Endothelial cell of umbilical vein (primary cell): ENCODE measurements around the gene NME7. TPM values are rescaled to one million over a fixed set of nuclear protein-coding genes. Genes with fewer than 3 reads are reported as not detected.

Experiments used
- BruUV-seq: library from RNA; stranded (reverse); fragments of 400-500 nt; replicated peaks from 2 replicates; lab custom pipeline; 2021; lab: Mats Ljungman, UMichigan
- CTCF ChIA-PET: fragments of 300-600, 350-600 bp; sonication (Branson Sonifier 250); formaldehyde crosslinking; loops from one replicate; lab custom pipeline; 2021; ENCODE audit warnings: antibody characterized with exemption, inconsistent platforms; lab: Charles Lee
- POLR2A ChIA-PET: fragments of 300-600, 350-600 bp; sonication (Branson Sonifier 250); formaldehyde crosslinking; loops from one replicate; lab custom pipeline; 2021; ENCODE audit warnings: antibody characterized with exemption, inconsistent platforms; lab: Charles Lee
- DNase-seq: peaks from one replicate; pipeline ENCODE4 v3.0.0-alpha.2; 2011; ENCODE audit warnings: low read depth, low spot score
- FAIRE-seq: peaks from 2 replicates; lab custom pipeline; 2011; peaks lifted over from hg19 to GRCh38; lab: Jason Lieb, UNC
- H2AFZ ChIP-seq: 2 replicates; pipeline ENCODE4 v1.6.0; 2012; ENCODE audit warnings: low read depth, low read length, control low read depth, inconsistent platforms
- H3K27ac ChIP-seq: 2 replicates; pipeline ENCODE4 v1.5.1; 2011; ENCODE audit warnings: low read depth, mild to moderate bottlenecking, control low read depth, low read length, moderate library complexity; ENCODE audit not compliant: insufficient read depth
- H3K27me3 ChIP-seq, 2 experiments: 2 replicates each; pipeline versions ENCODE4 v1.6.0 to v1.6.1; 2011; ENCODE audit warnings: low read length in 2 of 2, mixed read lengths in 1 of 2; ENCODE audit not compliant: control insufficient read depth in 2 of 2, insufficient read depth in 2 of 2
- H3K36me3 ChIP-seq, 2 experiments: 2 replicates in 1 of 2; 3 replicates in 1 of 2; pipeline ENCODE4 v1.5.1; 2011; ENCODE audit warnings: low read length in 2 of 2, mild to moderate bottlenecking in 1 of 2, moderate library complexity in 1 of 2; ENCODE audit not compliant: control insufficient read depth in 2 of 2, insufficient read depth in 2 of 2; ENCODE audit errors: extremely low read depth in 1 of 2
- H3K4me1 ChIP-seq: 3 replicates; pipeline ENCODE4 v1.5.1; 2011; ENCODE audit warnings: mild to moderate bottlenecking, low read length; ENCODE audit not compliant: control insufficient read depth, insufficient read depth; ENCODE audit errors: extremely low read depth
- H3K4me2 ChIP-seq: 2 replicates; pipeline ENCODE4 v1.6.1; 2011; ENCODE audit warnings: low read length, control low read depth, mixed read lengths; ENCODE audit not compliant: insufficient read depth
- H3K4me3 ChIP-seq, 3 experiments: fragments of 200-600 bp in 1 of 3; sonication (generic), shearing (Covaris generic) in 1 of 3; replicated peaks in 1 of 3; 2 replicates each; pipeline ENCODE4 v1.5.1; 2011 to 2016; ENCODE audit warnings: control low read depth in 3 of 3, low read length in 3 of 3, mild to moderate bottlenecking in 2 of 3, inconsistent platforms in 1 of 3, low read depth in 1 of 3, moderate library complexity in 1 of 3; ENCODE audit not compliant: insufficient read depth in 1 of 3
- H3K79me2 ChIP-seq: 2 replicates; pipeline ENCODE4 v1.6.0; 2012; ENCODE audit warnings: low read length, inconsistent platforms; ENCODE audit not compliant: control insufficient read depth, insufficient read depth
- H3K9ac ChIP-seq: replicated peaks from 2 replicates; pipeline ENCODE3; 2011; ENCODE audit warnings: low read length, control low read depth; ENCODE audit not compliant: insufficient read depth; ENCODE audit errors: extremely low read depth
- H3K9me1 ChIP-seq: replicated peaks from 3 replicates; pipeline ENCODE4 v1.6.0; 2011; ENCODE audit warnings: mild to moderate bottlenecking, low read length; ENCODE audit not compliant: control insufficient read depth, insufficient read depth; ENCODE audit errors: extremely low read depth
- H3K9me3 ChIP-seq: replicated peaks from 2 replicates; pipeline ENCODE4 v1.5.1; 2012; ENCODE audit warnings: low read length, inconsistent platforms; ENCODE audit not compliant: control insufficient read depth, insufficient read depth
- H4K20me1 ChIP-seq: replicated peaks from 2 replicates; pipeline ENCODE3; 2011; ENCODE audit warnings: mild to moderate bottlenecking, low read length; ENCODE audit not compliant: control insufficient read depth, insufficient read depth; ENCODE audit errors: extremely low read depth
- CTCF ChIP-seq, 2 donors: IDR thresholded peaks; 1 replicate in 1 of 2; 2 replicates in 1 of 2; pipeline ENCODE4 v1.5.1; 2011; ENCODE audit warnings: low read length in 2 of 2, mild to moderate bottlenecking in 2 of 2, moderate library complexity in 2 of 2, control low read depth in 1 of 2, inconsistent platforms in 1 of 2, low read depth in 1 of 2; ENCODE audit not compliant: insufficient read depth in 1 of 2; ENCODE audit errors: extremely low read depth in 1 of 2
- EZH2 ChIP-seq: IDR thresholded peaks from 2 replicates; pipeline ENCODE4 v1.6.1; 2012; ENCODE audit warnings: borderline replicate concordance, low read depth, mild to moderate bottlenecking, moderate library complexity, low read length, inconsistent platforms; ENCODE audit not compliant: severe bottlenecking
- FOS ChIP-seq: IDR thresholded peaks from 2 replicates; pipeline ENCODE4 v1.6.1; 2011; ENCODE audit warnings: mild to moderate bottlenecking, low read length, moderate library complexity, borderline replicate concordance; ENCODE audit not compliant: insufficient read depth
- GATA2 ChIP-seq: IDR thresholded peaks from 2 replicates; pipeline ENCODE4 v1.7.0; 2011; ENCODE audit warnings: low read depth, mild to moderate bottlenecking, moderate library complexity, mixed read lengths, low read length; ENCODE audit not compliant: insufficient read length, insufficient read depth
- JUN ChIP-seq: IDR thresholded peaks from 2 replicates; pipeline ENCODE4 v1.6.1; 2011; ENCODE audit warnings: borderline replicate concordance, low read depth; ENCODE audit not compliant: insufficient read length, insufficient read depth
- MAX ChIP-seq: IDR thresholded peaks from 2 replicates; pipeline ENCODE4 v1.6.1; 2011; ENCODE audit not compliant: insufficient read depth, insufficient read length
- MYC ChIP-seq: IDR thresholded peaks from one replicate; pipeline ENCODE4 v1.6.1; 2011; ENCODE audit warnings: mild to moderate bottlenecking, low read depth, low read length
- POLR2A ChIP-seq: IDR thresholded peaks from 2 replicates; pipeline ENCODE4 v1.6.1; 2012; ENCODE audit warnings: low read depth, mild to moderate bottlenecking, control low read depth, low read length
- POLR2AphosphoS5 ChIP-seq: IDR thresholded peaks from 2 replicates; pipeline ENCODE4 v1.6.1; 2012; ENCODE audit warnings: low read depth, mild to moderate bottlenecking, control low read depth, low read length, moderate library complexity; ENCODE audit not compliant: insufficient read depth
- dilution Hi-C: fragments of 300-500 bp; cut with MboI; formaldehyde crosslinking; loops from one replicate; pipeline ENCODE4 v1.15.0; 2019; ENCODE audit warnings: low sequenced_read_pairs; ENCODE audit not compliant: extremely low pct_ligation_motif_present
- intact Hi-C: fragments of 100-400 bp; cut with micrococcal nuclease; formaldehyde crosslinking; loops from one replicate; pipeline ENCODE4 v1.10.0; 2022
- polyA plus RNA-seq, 4 experiments: library from polyadenylated mRNA; depleted of rRNA in 3 of 4; stranded (reverse) in 3 of 4; unstranded in 1 of 4; fragments of >200 nt; gene quantifications; 2 replicates each; pipeline versions ENCODE4 v1.2.1 to v1.2.3, GENCODE V29; 2011 to 2012; ENCODE audit warnings: missing spikeins in 1 of 4
- total RNA-seq: library from RNA; stranded (reverse); gene quantifications from 2 replicates; pipeline ENCODE4 v1.2.3, GENCODE V29; 2021

The NME7 gene
- total and polyA plus RNA-seq, 2 donors (not counting 3 experiments of a cell fraction or from before 2014, with no cell fraction given): 16.5 to 25.3 TPM

DNA sequence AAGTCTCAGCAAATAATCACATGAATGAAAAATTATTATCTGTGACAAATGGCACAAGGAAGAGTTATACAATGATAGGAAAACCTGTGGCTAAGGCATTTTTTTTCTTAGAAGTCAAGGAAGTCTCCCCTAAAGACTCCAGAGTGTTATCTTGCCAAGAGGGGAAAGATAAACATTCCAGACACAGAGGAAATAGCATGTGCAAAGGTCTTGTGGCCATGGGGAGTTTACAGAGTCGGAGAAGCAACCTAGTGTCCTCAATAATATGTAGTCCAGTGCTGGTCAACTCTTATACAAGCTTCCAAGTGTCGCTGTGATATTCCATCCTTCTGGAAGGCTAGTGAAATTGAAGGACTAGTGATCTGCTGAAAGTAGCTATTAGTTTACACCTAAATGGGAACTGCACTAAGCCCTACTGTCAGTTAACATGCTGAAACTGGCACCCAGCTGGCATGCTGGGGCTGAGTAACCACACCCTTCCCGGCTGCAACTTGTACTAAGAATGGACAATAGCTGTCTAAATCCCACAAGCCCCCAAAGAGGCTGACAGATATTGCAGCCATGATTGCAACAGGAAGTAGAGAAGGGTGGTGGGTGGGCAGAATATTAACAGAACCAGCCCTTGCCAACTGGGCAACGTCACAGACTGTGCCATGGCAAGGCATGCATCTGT is 272.6 kb downstream of the NME7 start:
- H3K27me3 ChIP-seq: peaks cover 0 to 2% of the 10 kb centered on the region in 2 experiments
- H3K9ac ChIP-seq: no peak overlapping the region
- H3K36me3 ChIP-seq: no peaks in the 10 kb centered on the region
- no peak overlapping the region for H3K4me2 ChIP-seq
- H3K4me1 ChIP-seq: no peaks in the 10 kb centered on the region
- intact Hi-C loops: no loop called here
- no peak overlapping the region for H2AFZ ChIP-seq
- H3K4me3 ChIP-seq: no peak overlapping the region
- H4K20me1 ChIP-seq: no peaks in the 10 kb centered on the region
- CTCF ChIA-PET: interaction anchor here (0.9 kb wide), 1 partner anchor 253 kb away, joined by 4 read pairs; no protein-coding TSS in a partner anchor
- no peak for TF ChIP-seq JUN
- TF ChIP-seq MYC: no peak
- no peak for TF ChIP-seq FOS
- no peak for TF ChIP-seq MAX
- TF ChIP-seq EZH2: no peak
- no peak for TF ChIP-seq POLR2A
- TF ChIP-seq POLR2AphosphoS5: no peak
- no peak for TF ChIP-seq GATA2
- no peak for TF ChIP-seq CTCF (IDR thresholded peaks at IDR 0.05; ENCODE audit: extremely low read depth in 1 of 2, insufficient read depth in 1 of 2, low read depth in 1 of 2, low read length in 2 of 2)
- FAIRE-seq (no peak), DNase-seq (no peak)
- no peaks in the 10 kb centered on the region for H3K9me3 ChIP-seq
- H3K27ac ChIP-seq: no peak overlapping the region
- H3K9me1 ChIP-seq: no peaks in the 10 kb centered on the region
- H3K79me2 ChIP-seq: no peaks in the 10 kb centered on the region
- POLR2A ChIA-PET: no interaction called here
- dilution Hi-C loops: no loop called here
- no TSS peak for BruUV-seq
